ENCODE measurements around the gene KIF7. TPM values are rescaled to one million over a fixed set of nuclear protein-coding genes. Genes with fewer than 3 reads are reported as not detected.

Gene KIF7, protein sequence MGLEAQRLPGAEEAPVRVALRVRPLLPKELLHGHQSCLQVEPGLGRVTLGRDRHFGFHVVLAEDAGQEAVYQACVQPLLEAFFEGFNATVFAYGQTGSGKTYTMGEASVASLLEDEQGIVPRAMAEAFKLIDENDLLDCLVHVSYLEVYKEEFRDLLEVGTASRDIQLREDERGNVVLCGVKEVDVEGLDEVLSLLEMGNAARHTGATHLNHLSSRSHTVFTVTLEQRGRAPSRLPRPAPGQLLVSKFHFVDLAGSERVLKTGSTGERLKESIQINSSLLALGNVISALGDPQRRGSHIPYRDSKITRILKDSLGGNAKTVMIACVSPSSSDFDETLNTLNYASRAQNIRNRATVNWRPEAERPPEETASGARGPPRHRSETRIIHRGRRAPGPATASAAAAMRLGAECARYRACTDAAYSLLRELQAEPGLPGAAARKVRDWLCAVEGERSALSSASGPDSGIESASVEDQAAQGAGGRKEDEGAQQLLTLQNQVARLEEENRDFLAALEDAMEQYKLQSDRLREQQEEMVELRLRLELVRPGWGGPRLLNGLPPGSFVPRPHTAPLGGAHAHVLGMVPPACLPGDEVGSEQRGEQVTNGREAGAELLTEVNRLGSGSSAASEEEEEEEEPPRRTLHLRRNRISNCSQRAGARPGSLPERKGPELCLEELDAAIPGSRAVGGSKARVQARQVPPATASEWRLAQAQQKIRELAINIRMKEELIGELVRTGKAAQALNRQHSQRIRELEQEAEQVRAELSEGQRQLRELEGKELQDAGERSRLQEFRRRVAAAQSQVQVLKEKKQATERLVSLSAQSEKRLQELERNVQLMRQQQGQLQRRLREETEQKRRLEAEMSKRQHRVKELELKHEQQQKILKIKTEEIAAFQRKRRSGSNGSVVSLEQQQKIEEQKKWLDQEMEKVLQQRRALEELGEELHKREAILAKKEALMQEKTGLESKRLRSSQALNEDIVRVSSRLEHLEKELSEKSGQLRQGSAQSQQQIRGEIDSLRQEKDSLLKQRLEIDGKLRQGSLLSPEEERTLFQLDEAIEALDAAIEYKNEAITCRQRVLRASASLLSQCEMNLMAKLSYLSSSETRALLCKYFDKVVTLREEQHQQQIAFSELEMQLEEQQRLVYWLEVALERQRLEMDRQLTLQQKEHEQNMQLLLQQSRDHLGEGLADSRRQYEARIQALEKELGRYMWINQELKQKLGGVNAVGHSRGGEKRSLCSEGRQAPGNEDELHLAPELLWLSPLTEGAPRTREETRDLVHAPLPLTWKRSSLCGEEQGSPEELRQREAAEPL (N-terminal part only)
- 1 to 10 TPM; 2.4 to 2.7 TPM for total RNA-seq
- not detected for polyA plus RNA-seq

DNA sequence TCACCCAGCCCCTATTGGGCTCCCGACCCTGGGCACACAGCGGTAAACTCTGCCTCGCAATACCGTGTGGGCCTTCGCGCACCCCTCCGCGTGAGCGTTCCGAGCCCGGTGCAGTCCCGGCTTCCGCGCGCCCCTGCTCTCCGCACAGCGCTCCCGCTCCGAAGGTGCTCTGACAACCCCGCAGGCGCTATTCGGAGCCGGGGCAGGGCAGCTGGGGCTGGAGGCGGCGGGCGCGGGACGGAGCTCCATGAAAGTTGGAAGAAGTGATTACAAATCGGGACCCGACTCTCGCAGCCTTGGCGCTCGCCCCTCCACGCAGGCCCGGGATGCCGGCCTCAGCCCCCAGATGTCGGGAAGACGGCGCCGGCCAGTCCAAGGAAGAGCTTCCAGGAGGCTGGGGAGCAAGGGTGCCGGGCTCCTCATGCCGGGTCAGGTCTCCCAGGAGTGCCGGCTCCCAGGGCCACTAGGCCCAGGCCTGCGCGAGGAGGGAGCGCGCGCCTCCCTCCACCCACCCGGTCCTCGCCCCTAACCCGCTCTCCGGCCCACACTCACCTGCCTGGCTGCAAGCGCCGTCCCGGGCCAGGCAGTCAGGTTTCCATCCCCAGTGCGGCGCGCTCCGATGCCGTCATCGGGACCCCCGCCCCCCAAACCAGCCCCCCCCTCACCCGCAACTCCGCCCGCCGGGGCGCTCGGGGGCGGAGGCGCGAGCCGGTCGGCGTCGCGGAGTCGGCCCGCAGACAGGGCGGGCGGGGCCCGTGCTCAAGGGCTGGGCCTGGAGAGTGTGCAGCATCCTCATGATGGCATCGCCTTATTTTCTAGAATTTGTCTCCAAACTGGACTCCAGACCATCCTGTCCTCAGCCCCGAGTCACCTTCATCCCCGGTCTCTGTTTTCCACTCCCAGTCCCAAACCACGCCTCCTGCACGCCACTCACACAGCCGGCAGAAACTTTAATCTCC lies at the start of gene KIF7:
Gene KIF7, minus strand, starts transcription at position 621 of the 959 bp plus-strand sequence. CDS start 2,537 bp downstream, outside the sequence.
- Histone ChIP-seq H3K9me3 (ENCODE audit: low read length) (no peaks in the 10 kb centered on the region), H3K4me1 (ENCODE audit: insufficient read depth, low read length) (no peaks in the 10 kb centered on the region), H3K27me3 (ENCODE audit: insufficient read depth, low read length, poor library complexity, severe bottlenecking) (peaks cover 4% of the 10 kb centered on the region), H3K4me3 (ENCODE audit: low read length) (no peak within 1 kb of the TSS), H3K27ac (ENCODE audit: low read depth, low read length) (no peak within 1 kb of the TSS), H3K36me3 (ENCODE audit: insufficient read depth, low read length) (no peaks in the 10 kb centered on the region)
- Mint-ChIP-seq H3K36me3 (no peaks in the 10 kb centered on the region), H3K4me1 (peaks cover 10 to 12% (median 12%) of the 10 kb centered on the region in 3 donors), H3K27ac (no peak within 1 kb of the TSS), H3K4me3 (peak within 1 kb of the TSS; percentile 44 to 88 (median 71)), H3K9me3 (no peaks in the 10 kb centered on the region), H3K27me3 (peaks cover 38 to 47% of the 10 kb centered on the region in 2 donors)
- POLR2A ChIA-PET, result no interaction called here
- CTCF ChIA-PET, result no interaction called here
- peak in 1 of 5 donors; percentile 31 for DNase-seq

DNA sequence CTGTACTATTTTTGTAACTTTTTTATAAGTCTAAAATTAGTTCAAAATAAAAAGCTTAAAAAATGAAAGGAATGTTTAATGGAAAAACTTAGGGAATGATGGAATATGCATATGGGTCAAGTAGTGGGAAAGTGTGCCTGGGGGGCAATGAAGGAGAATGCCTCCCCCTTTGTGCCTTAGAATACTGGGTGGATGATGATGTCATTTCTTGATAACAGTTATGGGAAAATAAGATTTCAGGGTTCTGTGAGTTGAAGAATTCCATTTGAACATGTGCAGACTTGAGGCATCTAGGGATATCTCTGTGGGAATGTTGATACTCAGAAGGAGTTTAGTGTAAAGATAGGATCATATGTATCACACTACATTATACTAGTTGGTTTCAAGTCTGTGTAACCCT lies 49.1 kb upstream of the KIF7 start:
- Histone ChIP-seq H3K4me3 (ENCODE audit: low read length) (no peak overlapping the region), H3K27me3 (ENCODE audit: insufficient read depth, low read length, poor library complexity, severe bottlenecking) (peaks cover 6% of the 10 kb centered on the region), H3K36me3 (ENCODE audit: insufficient read depth, low read length) (no peaks in the 10 kb centered on the region), H3K4me1 (ENCODE audit: insufficient read depth, low read length) (no peaks in the 10 kb centered on the region), H3K27ac (ENCODE audit: low read depth, low read length) (no peak overlapping the region), H3K9me3 (ENCODE audit: low read length) (no peaks in the 10 kb centered on the region)
- H3K4me3 Mint-ChIP-seq, result no peak overlapping the region
- H3K4me1 Mint-ChIP-seq, result no peaks in the 10 kb centered on the region
- peaks cover 39 to 73% of the 10 kb centered on the region in 2 donors for H3K27me3 Mint-ChIP-seq
- CTCF ChIA-PET, result no interaction called here
- peaks cover 0 to 8% (median 0%) of the 10 kb centered on the region in 3 donors for H3K36me3 Mint-ChIP-seq
- no peak overlapping the region for H3K27ac Mint-ChIP-seq
- no peaks in the 10 kb centered on the region for H3K9me3 Mint-ChIP-seq
- POLR2A ChIA-PET, result no interaction called here
- DNase-seq, result no peak

DNA sequence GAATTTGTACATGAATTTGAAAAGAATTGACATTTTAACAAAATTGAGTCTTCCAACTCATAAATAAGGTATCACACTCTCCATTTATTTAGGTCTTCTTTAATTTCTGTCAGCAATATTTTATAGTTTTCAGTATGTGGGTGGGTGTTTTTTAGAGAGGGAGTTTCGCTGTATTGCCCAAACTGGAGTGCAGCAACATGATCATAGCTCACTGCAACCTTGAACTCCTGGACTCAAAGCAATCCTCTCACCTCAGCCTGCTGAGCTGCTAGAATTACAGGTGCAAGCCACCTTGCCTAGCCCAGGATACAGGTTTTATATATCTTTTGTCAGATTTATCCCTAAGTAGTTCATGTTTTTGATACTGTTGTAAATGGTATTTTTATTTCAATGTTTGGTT lies 39.9 kb upstream of the KIF7 start:
- Histone ChIP-seq H3K27me3 (ENCODE audit: insufficient read depth, low read length, poor library complexity, severe bottlenecking) (peaks cover 2% of the 10 kb centered on the region), H3K4me1 (ENCODE audit: insufficient read depth, low read length) (peaks cover 5% of the 10 kb centered on the region), H3K27ac (ENCODE audit: low read depth, low read length) (no peak overlapping the region), H3K4me3 (ENCODE audit: low read length) (no peak overlapping the region), H3K36me3 (ENCODE audit: insufficient read depth, low read length) (no peaks in the 10 kb centered on the region), H3K9me3 (ENCODE audit: low read length) (no peaks in the 10 kb centered on the region)
- Mint-ChIP-seq H3K4me1 (peaks cover 7 to 10% (median 9%) of the 10 kb centered on the region in 3 donors), H3K36me3 (peaks cover 0 to 4% (median 0%) of the 10 kb centered on the region in 3 donors), H3K9me3 (no peaks in the 10 kb centered on the region), H3K27me3 (peaks cover 13 to 20% of the 10 kb centered on the region in 2 donors), H3K4me3 (no peak overlapping the region), H3K27ac (no peak overlapping the region)
- ChIA-PET POLR2A (no interaction called here), CTCF (no interaction called here)
- no peak for DNase-seq

DNA sequence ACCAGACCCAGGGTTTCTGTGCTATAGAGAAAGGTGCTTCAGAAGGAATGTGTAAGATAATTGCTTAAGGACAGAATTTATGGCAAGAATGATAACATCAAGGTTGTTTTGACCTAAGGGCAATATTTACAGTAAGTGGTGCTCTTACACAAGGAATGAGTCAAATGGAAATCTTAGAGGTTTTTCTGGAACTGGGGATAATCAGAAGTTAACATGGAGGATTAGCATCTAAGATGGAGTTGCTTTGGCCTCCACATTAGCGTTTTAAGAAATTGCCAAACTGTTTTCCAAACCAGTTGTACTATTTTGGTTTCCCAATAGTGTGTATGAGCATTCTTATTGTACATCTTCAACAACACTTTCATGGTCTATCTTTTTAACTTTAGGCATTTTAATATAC lies 38.4 kb upstream of the KIF7 start:
- Mint-ChIP-seq H3K36me3 (peaks cover 0 to 6% (median 0%) of the 10 kb centered on the region in 3 donors), H3K9me3 (no peaks in the 10 kb centered on the region), H3K27me3 (peaks cover 3 to 8% of the 10 kb centered on the region in 2 donors), H3K27ac (no peak overlapping the region), H3K4me3 (no peak overlapping the region), H3K4me1 (peaks cover 13 to 19% (median 15%) of the 10 kb centered on the region in 3 donors)
- Histone ChIP-seq H3K4me1 (ENCODE audit: insufficient read depth, low read length) (peaks cover 12% of the 10 kb centered on the region), H3K9me3 (ENCODE audit: low read length) (no peaks in the 10 kb centered on the region), H3K4me3 (ENCODE audit: low read length) (no peak overlapping the region), H3K27ac (ENCODE audit: low read depth, low read length) (no peak overlapping the region), H3K36me3 (ENCODE audit: insufficient read depth, low read length) (no peaks in the 10 kb centered on the region), H3K27me3 (ENCODE audit: insufficient read depth, low read length, poor library complexity, severe bottlenecking) (no peaks in the 10 kb centered on the region)
- ChIA-PET POLR2A (no interaction called here), CTCF (no interaction called here)
- no peak for DNase-seq

DNA sequence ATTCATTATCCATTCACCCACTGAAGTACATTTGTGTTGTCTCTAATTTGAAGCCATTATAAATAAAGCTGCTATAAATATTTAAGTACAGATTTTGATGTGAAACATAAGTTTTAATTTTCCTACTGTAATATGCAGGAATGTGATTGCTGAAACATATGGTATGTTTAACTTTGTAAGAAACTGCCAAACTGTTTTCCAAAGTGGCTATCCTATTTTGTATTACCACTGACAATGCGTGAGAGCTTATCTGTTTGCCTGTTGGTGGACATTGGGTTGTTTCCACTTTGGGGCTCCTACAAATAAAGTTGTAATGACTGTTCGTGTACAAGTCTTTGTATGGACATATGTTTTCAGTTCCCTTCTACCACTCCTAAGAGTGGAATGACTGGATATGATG lies 37.8 kb upstream of the KIF7 start:
- Mint-ChIP-seq H3K27ac (no peak overlapping the region), H3K9me3 (no peaks in the 10 kb centered on the region), H3K4me1 (peaks cover 13 to 19% (median 15%) of the 10 kb centered on the region in 3 donors), H3K4me3 (peak overlapping the region in 2 of 7 donors; percentile 15 to 77), H3K27me3 (peaks cover 3 to 8% of the 10 kb centered on the region in 2 donors), H3K36me3 (peaks cover 0 to 6% (median under 1%) of the 10 kb centered on the region in 3 donors)
- no peaks in the 10 kb centered on the region for H3K27me3 ChIP-seq (ENCODE audit: insufficient read depth, low read length, poor library complexity, severe bottlenecking)
- ChIA-PET POLR2A (no interaction called here), CTCF (interaction anchor here (0.6 kb wide), 1 partner anchor 322 kb away, joined by 4 read pairs; no protein-coding TSS in a partner anchor)
- no peaks in the 10 kb centered on the region for H3K9me3 ChIP-seq (ENCODE audit: low read length)
- no peak for DNase-seq
- no peak overlapping the region for H3K4me3 ChIP-seq (ENCODE audit: low read length)
- no peak overlapping the region for H3K27ac ChIP-seq (ENCODE audit: low read depth, low read length)
- H3K4me1 ChIP-seq (ENCODE audit: insufficient read depth, low read length), result peaks cover 12% of the 10 kb centered on the region
- H3K36me3 ChIP-seq (ENCODE audit: insufficient read depth, low read length), result no peaks in the 10 kb centered on the region

DNA sequence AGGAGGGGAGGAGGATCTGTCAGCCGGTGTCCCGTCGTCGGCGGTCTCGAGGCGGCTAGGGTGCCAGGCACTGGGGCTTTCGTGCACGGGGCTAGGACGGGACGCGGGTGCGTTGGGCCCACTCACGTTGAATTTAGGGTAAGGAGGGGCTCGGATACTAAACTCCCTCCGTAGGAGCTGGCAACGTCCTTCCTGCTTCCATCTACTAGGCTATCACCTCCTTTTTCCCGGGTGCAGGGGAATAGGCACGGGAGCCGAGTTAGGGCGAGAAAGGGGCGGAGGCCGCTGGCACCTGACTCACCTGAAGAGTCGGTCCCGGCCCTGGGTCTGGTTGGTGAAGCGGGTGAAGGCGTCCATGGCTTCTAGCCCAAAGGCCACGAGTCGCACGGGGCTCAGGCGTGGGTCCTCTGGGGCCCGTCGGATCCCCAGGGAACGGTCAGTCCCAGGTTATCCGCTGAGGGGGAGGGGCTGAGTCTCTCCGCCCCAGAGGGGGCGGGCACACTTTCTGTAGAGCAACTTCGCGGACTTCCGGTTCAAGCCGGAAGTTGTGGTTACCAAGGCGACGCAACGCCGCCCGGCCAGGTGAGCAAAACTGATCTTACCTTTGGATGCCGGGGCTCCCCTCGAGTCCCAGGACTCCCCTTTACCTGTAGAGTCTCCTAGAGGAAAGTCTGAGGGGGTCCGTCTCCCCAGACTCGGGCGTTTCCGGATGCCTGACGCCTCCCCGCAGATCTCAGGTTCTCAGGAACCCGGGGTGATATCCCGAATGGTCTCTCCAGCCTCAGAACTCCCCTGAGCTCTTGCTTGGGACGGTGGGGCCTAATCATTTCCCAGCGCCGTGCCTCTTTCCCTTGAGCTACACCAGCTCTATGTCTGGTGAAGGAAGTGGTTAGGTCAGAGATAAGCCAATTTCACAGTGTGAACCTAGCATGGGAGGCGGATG lies 35.3 kb upstream of the KIF7 start, which contains the start of the genes PEX11A and WDR93:
Gene PEX11A, minus strand, starts transcription at position 479 of the 943 bp plus-strand sequence. Its CDS starts 122 bp downstream, at position 357.
Gene WDR93, plus strand, starts transcription at position 536 of the 943 bp plus-strand sequence. CDS start 10,936 bp downstream, outside the sequence.
- peak within 1 kb of the TSS; percentile 39 for H3K27ac ChIP-seq (ENCODE audit: low read depth, low read length)
- Mint-ChIP-seq H3K9me3 (no peaks in the 10 kb centered on the region), H3K36me3 (peaks cover 1 to 12% (median 2%) of the 10 kb centered on the region in 3 donors), H3K4me1 (peaks cover 13 to 19% (median 15%) of the 10 kb centered on the region in 3 donors), H3K4me3 (peak within 1 kb of the TSS; percentile 84 to 97 (median 90)), H3K27ac (peak within 1 kb of the TSS; percentile 76 to 93 (median 86)), H3K27me3 (no peaks in the 10 kb centered on the region)
- H3K4me1 ChIP-seq (ENCODE audit: insufficient read depth, low read length), result peaks cover 12% of the 10 kb centered on the region
- peak within 1 kb of the TSS; percentile 97 for H3K4me3 ChIP-seq (ENCODE audit: low read length)
- peak; percentile 56 to 82 (median 68) for DNase-seq
- CTCF ChIA-PET, result no interaction called here
- no peaks in the 10 kb centered on the region for H3K36me3 ChIP-seq (ENCODE audit: insufficient read depth, low read length)
- H3K9me3 ChIP-seq (ENCODE audit: low read length), result no peaks in the 10 kb centered on the region
- POLR2A ChIA-PET, result no interaction called here
- H3K27me3 ChIP-seq (ENCODE audit: insufficient read depth, low read length, poor library complexity, severe bottlenecking), result no peaks in the 10 kb centered on the region

Measured in CD8-positive, alpha-beta memory T cell (primary cell).